Keratinocyte (primary cell): ENCODE results near the gene ISG20L2. TPM values are rescaled to one million over a fixed set of nuclear protein-coding genes. Genes with fewer than 3 reads are reported as not detected.

ENCODE experiments used
- DNase-seq: peaks from one replicate; pipeline ENCODE4 v3.0.0-alpha.2; 2011; ENCODE audit warnings: low read depth, missing footprints, low spot score
- FAIRE-seq: peaks from 2 replicates; lab custom pipeline; 2011; peaks lifted over from hg19 to GRCh38; lab: Jason Lieb, UNC
- H2AFZ ChIP-seq: 2 replicates; pipeline ENCODE4 v1.6.0; 2012; ENCODE audit warnings: low read length, control low read depth, inconsistent platforms; ENCODE audit not compliant: control insufficient read depth
- H3K27ac ChIP-seq: 2 replicates; pipeline ENCODE4 v1.5.1; 2011; ENCODE audit warnings: low read length; ENCODE audit not compliant: control insufficient read depth, insufficient read depth
- H3K27me3 ChIP-seq: 3 replicates; pipeline ENCODE4 v1.6.0; 2011; ENCODE audit warnings: low read length; ENCODE audit not compliant: control insufficient read depth, insufficient read depth; ENCODE audit errors: extremely low read depth
- H3K36me3 ChIP-seq, 2 experiments: 2 replicates in 1 of 2; 3 replicates in 1 of 2; pipeline ENCODE4 v1.5.1; 2011; ENCODE audit warnings: low read length in 2 of 2, mild to moderate bottlenecking in 1 of 2; ENCODE audit not compliant: control insufficient read depth in 2 of 2, insufficient read depth in 2 of 2; ENCODE audit errors: extremely low read depth in 1 of 2
- H3K4me1 ChIP-seq: 3 replicates; pipeline ENCODE4 v1.5.1; 2011; ENCODE audit warnings: low read length; ENCODE audit not compliant: control insufficient read depth, insufficient read depth; ENCODE audit errors: extremely low read depth
- H3K4me2 ChIP-seq: 3 replicates; pipeline ENCODE4 v1.6.0; 2011; ENCODE audit warnings: low read depth, low read length; ENCODE audit not compliant: control insufficient read depth, insufficient read depth; ENCODE audit errors: extremely low read depth
- H3K4me3 ChIP-seq, 3 experiments: fragments of 200-600 bp in 1 of 3; sonication (generic) in 1 of 3; 2 replicates in 2 of 3; 3 replicates in 1 of 3; pipeline ENCODE4 v1.5.1; 2011 to 2016; ENCODE audit warnings: low read length in 3 of 3, mild to moderate bottlenecking in 3 of 3, control low read depth in 2 of 3, inconsistent platforms in 1 of 3, low read depth in 1 of 3, mixed read lengths in 1 of 3, mixed run types in 1 of 3, moderate library complexity in 1 of 3; ENCODE audit not compliant: control insufficient read depth in 2 of 3, insufficient read depth in 2 of 3; ENCODE audit errors: extremely low read depth in 1 of 3
- H3K79me2 ChIP-seq: 2 replicates; pipeline ENCODE4 v1.6.0; 2012; ENCODE audit warnings: low read length; ENCODE audit not compliant: control insufficient read depth, insufficient read depth
- H3K9ac ChIP-seq: 3 replicates; pipeline ENCODE4 v1.6.0; 2011; ENCODE audit warnings: low read length; ENCODE audit not compliant: control insufficient read depth, insufficient read depth; ENCODE audit errors: extremely low read depth
- H3K9me1 ChIP-seq: 3 replicates; pipeline ENCODE4 v1.6.0; 2011; ENCODE audit warnings: low read length; ENCODE audit not compliant: control insufficient read depth, insufficient read depth; ENCODE audit errors: extremely low read depth
- H3K9me3 ChIP-seq: 2 replicates; pipeline ENCODE4 v1.5.1; 2012; ENCODE audit warnings: low read depth, low read length; ENCODE audit not compliant: control insufficient read depth
- H4K20me1 ChIP-seq: 3 replicates; pipeline ENCODE4 v1.6.0; 2011; ENCODE audit warnings: low read length; ENCODE audit not compliant: control insufficient read depth, insufficient read depth; ENCODE audit errors: extremely low read depth
- EZH2 ChIP-seq: IDR thresholded peaks from one replicate; pipeline ENCODE4 v1.6.1; 2012; ENCODE audit warnings: inconsistent platforms, mild to moderate bottlenecking, low read length, moderate library complexity
- dilution Hi-C: fragments of 300-500 bp; cut with MboI; formaldehyde crosslinking; loops from one replicate; pipeline ENCODE4 v1.7.0; 2020; ENCODE audit warnings: low sequenced_read_pairs; ENCODE audit not compliant: extremely low pct_ligation_motif_present
- polyA plus RNA-seq, 5 experiments: library from polyadenylated mRNA; depleted of rRNA in 3 of 5; stranded (reverse) in 3 of 5; stranded (forward) in 1 of 5; unstranded in 1 of 5; fragments of >200 nt; gene quantifications; 1 replicate in 1 of 5; 2 replicates in 3 of 5; 3 replicates in 1 of 5; pipeline versions ENCODE4 v1.2.1 to v1.2.3, GENCODE V29; 2011 to 2012; ENCODE audit warnings: missing spikeins in 2 of 5, low read depth in 1 of 5, low replicate concordance in 1 of 5
- TF ChIP-seq, protein P1 (sequence below), 3 experiments: IDR thresholded peaks in 1 of 3; conservative IDR thresholded peaks in 1 of 3; optimal IDR thresholded peaks in 1 of 3; 2 replicates in 2 of 3; 3 replicates in 1 of 3; pipeline versions ENCODE3 to v1.5.1; 2011; ENCODE audit warnings: low read length in 3 of 3, mild to moderate bottlenecking in 3 of 3, moderate library complexity in 2 of 3, control low read depth in 1 of 3, inconsistent platforms in 1 of 3; ENCODE audit not compliant: insufficient read depth in 2 of 3; ENCODE audit errors: extremely low read depth in 1 of 3

ISG20L2 gene
- polyA plus RNA-seq, 1 donor (not counting 4 experiments of a cell fraction or from before 2014, with no cell fraction given): 48.6 TPM

DNA sequence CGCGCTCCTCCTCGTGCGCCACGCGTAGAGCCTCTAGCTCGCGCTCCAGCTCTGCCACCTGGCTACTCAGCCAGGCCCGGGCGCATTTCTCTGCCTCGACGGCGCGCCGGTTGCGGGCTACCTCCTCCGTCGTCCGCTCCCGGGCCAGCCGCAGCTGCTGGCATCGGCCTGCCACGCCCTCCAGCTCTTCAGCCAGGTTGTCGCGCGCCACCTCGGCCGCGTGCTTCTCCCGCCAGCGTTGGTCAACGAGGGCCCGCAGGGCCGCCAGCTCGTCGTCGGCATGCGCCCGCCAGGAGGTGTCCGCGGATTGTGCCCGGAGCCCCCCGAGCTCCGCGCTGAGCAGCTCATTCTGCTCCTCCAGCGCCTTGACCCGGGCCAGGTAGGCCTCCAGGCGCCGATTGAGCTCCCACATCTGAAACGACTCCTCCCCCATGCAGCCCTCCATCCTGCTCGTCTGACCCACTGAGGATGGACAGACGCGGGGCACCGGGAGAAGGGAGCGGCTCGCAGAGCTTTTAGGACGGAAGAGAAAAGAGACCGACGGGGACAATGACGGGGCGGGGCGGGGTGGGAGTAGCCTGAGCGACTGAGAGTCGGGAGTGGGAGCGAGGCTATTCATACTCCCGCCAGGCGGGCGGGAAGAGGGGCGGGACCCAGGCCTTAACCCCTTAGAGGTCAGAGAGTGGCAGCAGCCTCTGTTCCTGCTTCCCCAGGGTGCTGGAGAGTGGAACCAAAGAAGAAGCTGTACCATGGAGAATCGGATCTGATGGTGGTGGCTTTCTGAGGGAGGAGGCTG, 51.5 kb downstream of the ISG20L2 start, which contains the start of gene NES:
NES (minus strand) TSS at position 588 of the 796 bp plus-strand sequence; CDS start at position 445, 143 bp downstream.
- peaks cover 6% of the 10 kb centered on the region for H3K4me1 ChIP-seq
- H3K27ac ChIP-seq: no peak within 1 kb of the TSS
- no peaks in the 10 kb centered on the region for H4K20me1 ChIP-seq
- dilution Hi-C loops: no loop called here
- no peak within 1 kb of the TSS for H3K4me3 ChIP-seq
- no peak within 1 kb of the TSS for H3K9ac ChIP-seq
- FAIRE-seq (no peak), DNase-seq (no peak)
- no peaks in the 10 kb centered on the region for H3K9me3 ChIP-seq
- peaks cover 67% of the 10 kb centered on the region for H3K27me3 ChIP-seq
- no peaks in the 10 kb centered on the region for H3K79me2 ChIP-seq
- no peaks in the 10 kb centered on the region for H3K36me3 ChIP-seq
- H3K4me2 ChIP-seq: peak within 1 kb of the TSS; percentile 58
- peak; percentile 80 for TF ChIP-seq EZH2
- TF ChIP-seq, protein P1, sequence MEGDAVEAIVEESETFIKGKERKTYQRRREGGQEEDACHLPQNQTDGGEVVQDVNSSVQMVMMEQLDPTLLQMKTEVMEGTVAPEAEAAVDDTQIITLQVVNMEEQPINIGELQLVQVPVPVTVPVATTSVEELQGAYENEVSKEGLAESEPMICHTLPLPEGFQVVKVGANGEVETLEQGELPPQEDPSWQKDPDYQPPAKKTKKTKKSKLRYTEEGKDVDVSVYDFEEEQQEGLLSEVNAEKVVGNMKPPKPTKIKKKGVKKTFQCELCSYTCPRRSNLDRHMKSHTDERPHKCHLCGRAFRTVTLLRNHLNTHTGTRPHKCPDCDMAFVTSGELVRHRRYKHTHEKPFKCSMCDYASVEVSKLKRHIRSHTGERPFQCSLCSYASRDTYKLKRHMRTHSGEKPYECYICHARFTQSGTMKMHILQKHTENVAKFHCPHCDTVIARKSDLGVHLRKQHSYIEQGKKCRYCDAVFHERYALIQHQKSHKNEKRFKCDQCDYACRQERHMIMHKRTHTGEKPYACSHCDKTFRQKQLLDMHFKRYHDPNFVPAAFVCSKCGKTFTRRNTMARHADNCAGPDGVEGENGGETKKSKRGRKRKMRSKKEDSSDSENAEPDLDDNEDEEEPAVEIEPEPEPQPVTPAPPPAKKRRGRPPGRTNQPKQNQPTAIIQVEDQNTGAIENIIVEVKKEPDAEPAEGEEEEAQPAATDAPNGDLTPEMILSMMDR (optimal IDR thresholded peaks at IDR 0.05 in 1 of 3, IDR thresholded peaks at IDR 0.05 in 1 of 3, conservative IDR thresholded peaks at IDR 0.05 in 1 of 3; ENCODE audit: extremely low read depth in 1 of 3, insufficient read depth in 2 of 3, low read length in 3 of 3): no peak
- no peaks in the 10 kb centered on the region for H3K9me1 ChIP-seq
- no peak within 1 kb of the TSS for H2AFZ ChIP-seq

DNA sequence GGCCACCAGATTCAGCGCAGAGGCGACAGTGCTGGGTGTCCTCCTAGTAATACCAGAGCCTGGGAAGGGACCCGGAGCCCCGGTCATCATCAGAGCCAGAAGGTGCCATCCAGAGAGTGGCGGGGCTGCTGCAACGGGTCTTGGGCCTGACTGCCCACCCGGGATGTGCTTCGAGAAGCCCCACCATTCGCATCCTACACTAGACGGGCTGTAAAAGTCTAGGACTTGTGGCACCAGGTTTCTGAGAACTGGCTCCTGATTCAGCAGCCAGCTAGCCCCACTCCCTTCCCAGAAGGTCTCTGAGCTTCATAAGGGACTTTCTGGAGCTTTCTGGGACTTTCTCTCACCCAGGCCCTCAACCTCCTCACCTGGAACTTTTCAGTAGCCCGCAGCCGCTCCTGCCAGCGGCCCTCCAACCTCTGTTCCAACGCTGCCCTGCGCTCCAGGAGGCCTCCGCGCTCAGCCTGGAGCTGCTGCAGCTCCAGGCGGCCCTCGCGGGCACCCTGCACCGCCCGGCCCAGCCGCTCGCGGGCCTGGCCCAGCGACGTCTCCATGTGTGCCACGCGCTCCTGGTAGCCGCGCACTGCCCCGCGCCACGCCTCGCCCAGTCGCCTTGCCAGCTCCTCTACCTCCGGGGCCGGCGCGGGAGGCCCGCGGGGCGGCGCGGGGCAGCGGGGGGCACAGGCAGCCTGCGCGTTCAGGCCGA, 52.3 kb downstream of the ISG20L2 start:
- H3K9ac ChIP-seq: no peak overlapping the region
- no peak overlapping the region for H3K4me2 ChIP-seq
- H3K9me3 ChIP-seq: no peaks in the 10 kb centered on the region
- dilution Hi-C loops: no loop called here
- H4K20me1 ChIP-seq: no peaks in the 10 kb centered on the region
- TF ChIP-seq EZH2: peak; percentile 8
- TF ChIP-seq, protein P1 (optimal IDR thresholded peaks at IDR 0.05 in 1 of 3, IDR thresholded peaks at IDR 0.05 in 1 of 3, conservative IDR thresholded peaks at IDR 0.05 in 1 of 3; ENCODE audit: extremely low read depth in 1 of 3, insufficient read depth in 2 of 3, low read length in 3 of 3): no peak
- no peak overlapping the region for H3K27ac ChIP-seq
- H3K36me3 ChIP-seq: no peaks in the 10 kb centered on the region
- H3K4me1 ChIP-seq: peaks cover 6% of the 10 kb centered on the region
- no peak overlapping the region for H3K4me3 ChIP-seq
- H3K27me3 ChIP-seq: peaks cover 71% of the 10 kb centered on the region
- no peak for FAIRE-seq
- no peak for DNase-seq
- H3K9me1 ChIP-seq: no peaks in the 10 kb centered on the region
- no peaks in the 10 kb centered on the region for H3K79me2 ChIP-seq
- no peak overlapping the region for H2AFZ ChIP-seq
